M059J (cell line): Measurements from ENCODE around the gene INO80D. TPM values are rescaled to one million over a fixed set of nuclear protein-coding genes. Genes with fewer than 3 reads are reported as not detected.
"Not testable (repeated sequence)": the region's sequence is repeated elsewhere in the genome, so short reads cannot be mapped to it uniquely, and the experiment has no call there.

Experiments used
- DNase-seq: peaks from one replicate; pipeline ENCODE4 v3.0.0-alpha.2; 2012; ENCODE audit warnings: low read depth
- total RNA-seq: library from RNA; depleted of rRNA; stranded (reverse); fragments of >200 nt; shearing (Covaris generic); gene quantifications from 2 replicates; pipeline ENCODE4 v1.2.3, GENCODE V29; 2014

INO80D gene
- total RNA-seq, 1 experiment from 2014 or later, result 5.2 TPM

DNA sequence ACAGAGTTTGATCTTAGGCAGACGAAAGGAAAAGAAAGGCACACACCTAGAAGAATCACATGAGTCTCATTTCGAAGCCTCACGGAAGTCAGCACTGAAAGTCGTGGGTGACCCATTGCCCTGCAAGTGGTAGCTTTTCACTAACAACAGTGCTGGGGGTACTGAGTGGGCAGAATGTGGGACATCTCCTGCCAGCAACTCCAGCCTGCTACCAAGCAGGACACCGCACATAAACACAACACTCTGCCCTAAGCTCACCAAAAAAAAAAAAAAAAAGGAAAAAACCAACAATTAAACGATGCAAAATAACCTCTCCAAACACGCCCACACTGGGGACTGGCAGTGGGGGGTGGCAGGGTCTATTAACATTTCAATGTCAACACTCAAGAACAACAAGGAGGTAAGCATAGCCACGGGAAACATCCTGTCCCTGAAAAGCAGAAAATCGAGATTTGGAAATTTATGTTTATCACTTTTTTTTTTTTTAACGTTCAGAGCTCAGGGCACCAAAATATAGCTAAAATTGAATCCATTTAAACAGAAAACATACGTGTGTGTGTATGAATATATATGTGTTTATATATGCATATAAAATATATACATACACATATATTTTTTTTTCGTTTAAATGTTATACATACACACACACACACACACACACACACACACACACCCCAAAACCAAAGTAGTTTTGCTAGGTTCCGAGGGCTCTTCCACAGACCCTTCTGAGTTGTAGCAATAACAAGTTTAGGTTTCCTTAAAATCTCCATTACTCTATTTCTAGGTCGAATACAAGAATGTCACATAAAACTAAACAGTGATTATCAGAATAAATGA lies 2.2 kb downstream of the INO80D start:
- DNase-seq, result no peak

DNA sequence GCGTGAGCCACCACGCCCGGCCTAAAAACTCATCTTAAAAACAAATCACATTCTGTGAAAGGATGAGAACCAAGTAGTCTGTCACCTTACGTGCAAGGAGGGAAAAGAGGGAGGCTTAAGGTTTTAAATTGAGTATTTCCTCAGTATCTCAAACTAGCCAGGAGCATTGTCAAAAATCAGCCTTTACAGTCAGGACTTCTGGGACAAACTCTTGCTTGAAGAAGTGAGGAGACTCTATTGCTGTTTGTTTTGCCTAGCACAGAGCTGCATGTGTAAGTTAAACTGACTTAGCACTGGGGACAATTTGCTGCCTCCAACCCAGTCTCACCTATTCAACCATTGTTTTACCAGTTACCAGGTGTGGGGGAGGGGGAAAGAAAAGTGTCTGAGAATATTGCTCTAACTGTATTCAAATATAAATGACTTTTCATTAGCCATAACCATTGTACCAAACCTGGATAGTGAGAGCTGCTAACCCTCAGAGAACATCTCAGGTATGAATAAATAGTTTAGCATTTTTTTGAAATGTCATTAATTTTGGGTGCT lies 3.6 kb downstream of the INO80D start:
- no peak for DNase-seq

DNA sequence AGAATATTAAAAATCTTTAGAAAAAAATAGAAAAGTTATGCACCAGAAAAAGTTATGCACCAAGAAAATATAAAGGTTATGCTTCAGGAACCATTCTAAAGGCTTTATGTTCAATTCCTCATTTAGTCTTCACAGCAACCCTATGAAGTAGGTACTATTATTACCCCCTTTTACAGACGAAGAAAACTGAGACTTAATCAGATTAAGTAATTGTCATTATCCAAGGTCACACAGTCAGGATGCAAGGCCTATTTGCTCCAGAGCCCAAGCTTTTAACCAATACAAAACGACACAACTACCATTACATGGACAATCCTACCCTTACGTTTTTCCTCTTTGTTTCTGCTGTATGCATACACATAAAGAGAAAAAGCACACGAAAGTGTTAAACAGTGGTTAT lies 5.0 kb downstream of the INO80D start:
- no peak for DNase-seq

DNA sequence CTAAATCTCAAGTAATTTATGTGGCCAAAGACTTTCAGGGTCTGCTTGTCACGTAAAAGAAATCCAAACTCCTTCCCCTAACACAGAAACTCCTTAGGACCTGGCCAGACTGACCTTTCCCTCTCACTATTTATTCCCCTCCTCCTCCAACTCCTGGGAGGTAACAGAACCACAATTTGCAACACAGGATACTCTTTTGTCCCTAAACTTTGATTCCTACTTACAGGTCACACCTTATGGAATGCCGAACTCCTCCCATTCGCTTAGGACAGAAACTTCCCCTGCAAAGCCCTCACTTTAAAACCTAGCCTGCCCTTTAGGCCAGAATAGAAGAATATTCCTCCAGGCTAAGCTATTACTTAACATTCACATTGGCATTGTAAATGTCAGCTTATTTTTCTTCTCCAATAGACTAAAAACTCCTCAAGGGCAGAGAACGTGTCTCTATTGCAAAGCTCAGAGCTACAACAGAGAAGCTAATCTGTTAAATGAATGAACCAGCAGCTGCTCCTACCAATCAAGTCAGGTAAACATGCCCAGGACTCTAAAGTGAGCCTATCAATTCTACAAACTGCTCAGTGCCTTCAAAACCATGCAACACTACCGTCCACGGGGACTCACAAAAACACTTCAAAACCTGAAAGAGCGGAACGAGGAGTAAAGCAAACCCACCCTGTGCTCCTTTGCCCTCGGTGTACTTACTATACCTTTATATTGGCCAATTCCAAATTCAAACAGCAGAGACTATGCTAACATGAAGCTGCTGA lies 6.1 kb downstream of the INO80D start:
- no peak for DNase-seq

DNA sequence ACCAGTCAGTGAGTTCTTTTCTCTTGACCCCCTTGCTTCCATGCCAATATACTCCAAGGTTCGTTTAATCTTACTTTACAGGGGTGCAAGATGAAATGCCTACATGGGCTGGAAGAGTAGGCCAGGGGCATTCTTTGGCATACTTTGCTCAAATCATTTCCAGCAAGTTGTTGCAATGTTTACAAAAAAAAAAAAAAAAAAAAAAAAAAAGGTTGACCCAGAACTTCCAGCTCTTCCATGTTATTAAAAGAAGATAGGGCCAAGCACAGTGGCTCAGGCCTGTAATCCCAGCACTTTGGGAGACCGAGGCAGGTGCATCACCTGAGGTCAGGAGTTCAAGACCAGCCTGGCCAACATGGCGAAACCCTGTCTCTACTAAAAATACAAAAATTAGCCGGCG lies 8.1 kb downstream of the INO80D start:
- not testable (repeated sequence) for DNase-seq

DNA sequence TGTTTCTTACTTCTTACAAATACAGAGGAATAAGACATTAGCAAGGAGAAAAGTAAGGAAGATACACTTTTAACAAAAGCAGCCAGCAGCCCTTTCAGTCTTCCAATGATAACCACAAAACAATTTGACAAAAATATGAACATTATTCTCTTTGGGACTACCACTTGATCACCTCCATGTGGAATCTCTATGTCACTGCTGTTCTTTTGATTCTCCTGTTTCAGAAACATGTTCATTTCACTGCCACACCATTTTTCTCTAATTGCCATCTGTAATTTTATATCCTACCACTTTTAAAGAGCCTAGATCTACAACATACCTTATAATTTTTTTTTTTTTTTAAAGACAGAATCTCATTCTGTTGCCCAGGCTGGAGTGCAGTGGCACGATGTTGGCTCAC lies 10.9 kb downstream of the INO80D start:
- no peak for DNase-seq

DNA sequence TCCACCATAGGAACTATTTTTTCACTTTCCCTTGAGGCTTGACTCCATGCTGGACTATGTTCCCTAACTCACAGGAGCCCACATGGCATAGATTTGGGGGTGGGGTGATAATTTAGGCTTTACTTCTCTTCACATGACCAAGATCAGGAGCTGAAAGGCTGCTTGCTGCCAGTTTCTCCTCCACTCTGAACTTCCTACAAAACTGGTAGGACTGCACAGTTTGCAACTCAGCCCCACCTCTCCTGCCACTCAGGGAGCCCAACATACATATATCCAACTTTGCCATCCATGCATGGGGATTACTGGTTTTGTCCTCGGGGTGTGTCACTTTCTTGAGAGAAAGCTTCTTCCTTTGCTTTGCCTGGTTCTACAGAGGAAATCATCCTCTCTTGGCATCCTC lies 14.2 kb downstream of the INO80D start:
- no peak for DNase-seq

DNA sequence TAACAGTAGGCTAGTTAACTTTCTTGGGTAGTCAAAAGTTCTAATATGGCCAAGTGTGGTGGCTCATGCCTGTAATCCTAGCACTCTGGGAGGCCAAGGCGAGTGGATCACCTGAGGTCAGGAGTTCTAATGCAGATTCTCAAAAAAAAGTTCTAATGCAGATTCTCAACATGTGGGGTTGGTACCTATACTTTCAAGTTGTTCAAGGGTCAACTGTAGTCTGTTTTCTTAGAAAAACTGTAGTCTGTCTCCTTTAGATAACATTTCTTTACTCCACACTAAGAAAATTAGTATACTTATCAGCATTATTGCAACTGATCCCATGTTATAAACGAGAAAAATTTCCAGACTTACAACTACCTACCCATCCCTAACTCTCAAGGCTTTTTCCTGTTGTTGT lies 16.6 kb downstream of the INO80D start:
- no peak for DNase-seq

DNA sequence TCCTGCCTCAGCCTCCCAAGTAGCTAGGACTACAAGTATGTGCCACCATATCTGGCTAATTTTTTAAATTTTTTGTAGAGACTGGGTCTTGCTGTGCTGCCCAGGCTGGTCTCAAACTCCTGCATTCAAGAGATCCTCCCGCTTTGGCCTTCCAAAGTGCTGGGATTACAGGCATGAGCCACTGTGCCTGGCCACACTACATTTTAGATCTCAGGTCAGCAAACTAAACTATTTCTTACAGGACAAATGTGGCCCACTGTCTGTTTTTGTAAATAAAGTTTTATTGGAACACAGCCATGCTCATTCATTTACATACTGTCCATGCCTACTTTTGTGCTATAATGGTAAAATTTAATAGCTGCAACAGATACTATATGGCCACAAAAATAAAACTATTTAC lies 17.8 kb downstream of the INO80D start:
- DNase-seq, result no peak

DNA sequence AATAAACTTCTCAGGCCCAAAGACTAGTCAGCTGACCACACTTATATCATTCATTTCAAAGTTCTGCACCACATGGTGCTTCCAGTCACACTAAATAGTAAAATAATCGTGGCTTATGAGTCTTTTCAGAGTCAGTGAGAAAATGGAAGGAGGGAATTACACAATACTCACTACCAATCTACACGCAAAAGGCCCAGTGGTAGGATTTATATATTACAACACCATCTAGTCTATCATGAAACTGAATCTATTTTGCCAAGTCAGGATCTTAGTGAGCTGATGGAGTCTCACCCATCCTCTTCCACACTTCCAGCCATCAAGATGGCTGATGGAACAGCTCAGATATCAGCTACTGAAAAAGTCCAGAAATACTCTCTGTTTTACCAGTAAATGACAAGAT lies 21.9 kb downstream of the INO80D start:
- DNase-seq, result no peak

DNA sequence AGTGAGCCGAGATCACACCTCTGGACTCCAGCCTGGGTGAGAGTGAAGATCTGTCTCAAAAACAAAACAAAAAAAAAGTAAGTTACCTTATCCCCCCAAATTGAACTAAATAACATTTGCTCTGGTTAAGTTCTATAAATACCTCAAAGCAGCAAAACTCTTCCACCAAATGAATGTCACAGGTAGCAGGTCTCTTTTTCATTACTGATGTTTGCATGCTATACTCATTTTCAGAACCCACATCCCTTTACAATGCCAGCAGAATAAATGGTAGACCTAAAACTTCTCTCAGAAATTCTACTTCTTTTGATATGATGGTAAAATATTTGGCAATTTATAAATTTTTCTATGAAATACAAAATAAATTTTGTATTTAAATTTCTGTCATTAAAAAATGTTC lies 22.3 kb downstream of the INO80D start:
- no peak for DNase-seq

DNA sequence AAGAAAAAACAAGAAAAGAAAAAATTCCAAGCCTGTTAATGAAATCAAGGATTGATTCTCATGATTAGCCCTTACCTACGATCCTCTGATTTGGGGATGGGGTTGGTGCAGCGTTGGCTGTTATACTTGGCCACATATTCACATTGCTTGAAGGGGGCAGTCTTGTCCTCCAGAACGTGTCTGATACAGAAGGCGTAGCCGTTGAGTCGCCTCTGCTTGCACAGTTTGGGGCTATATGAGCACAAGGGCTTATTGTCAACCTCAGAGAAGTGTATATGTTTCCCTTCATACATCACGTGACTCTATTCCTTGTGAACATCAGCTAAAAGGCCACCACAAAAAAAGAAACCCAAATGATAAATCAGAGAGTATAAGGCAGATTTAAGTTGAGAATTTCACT lies 23.2 kb downstream of the INO80D start:
- no peak for DNase-seq

DNA sequence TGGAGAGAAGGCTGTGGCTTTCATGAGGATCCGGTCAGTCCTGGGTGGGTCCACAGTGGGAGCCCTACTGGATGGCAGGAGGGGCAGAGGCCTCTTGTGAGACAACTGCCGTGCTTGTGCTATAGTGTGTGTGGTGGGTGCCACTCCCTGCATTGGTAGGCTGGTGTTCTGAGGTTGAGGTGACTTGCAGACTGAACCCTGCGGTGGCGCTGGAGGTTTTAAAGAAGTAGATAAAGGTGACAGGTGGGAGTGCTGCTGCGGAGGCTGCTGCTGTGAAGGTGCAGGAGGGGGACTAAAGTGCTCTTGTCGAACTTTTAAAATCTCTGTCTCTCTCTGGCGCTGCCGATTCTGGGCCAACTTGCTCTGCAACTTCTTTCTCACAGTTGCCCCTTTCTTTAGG lies 29.7 kb downstream of the INO80D start:
- DNase-seq, result no peak

DNA sequence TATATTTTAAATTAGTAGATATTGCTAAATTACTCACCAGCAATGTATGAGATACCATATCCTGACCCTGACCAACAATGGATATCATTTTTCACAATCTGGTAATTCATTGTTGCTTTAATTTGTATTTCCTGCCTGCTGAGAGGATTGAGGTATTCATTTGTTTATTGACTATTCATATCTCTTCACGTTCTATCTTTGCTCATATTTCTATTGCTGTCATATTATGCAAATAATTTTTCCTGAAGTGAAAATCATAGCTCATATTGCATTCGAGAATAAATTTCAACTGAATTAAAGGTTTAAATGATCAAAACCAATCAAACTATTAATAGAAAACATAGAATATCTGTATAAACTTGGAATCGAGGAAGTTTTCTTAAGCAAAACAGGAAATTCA lies 31.0 kb downstream of the INO80D start:
- no peak for DNase-seq

DNA sequence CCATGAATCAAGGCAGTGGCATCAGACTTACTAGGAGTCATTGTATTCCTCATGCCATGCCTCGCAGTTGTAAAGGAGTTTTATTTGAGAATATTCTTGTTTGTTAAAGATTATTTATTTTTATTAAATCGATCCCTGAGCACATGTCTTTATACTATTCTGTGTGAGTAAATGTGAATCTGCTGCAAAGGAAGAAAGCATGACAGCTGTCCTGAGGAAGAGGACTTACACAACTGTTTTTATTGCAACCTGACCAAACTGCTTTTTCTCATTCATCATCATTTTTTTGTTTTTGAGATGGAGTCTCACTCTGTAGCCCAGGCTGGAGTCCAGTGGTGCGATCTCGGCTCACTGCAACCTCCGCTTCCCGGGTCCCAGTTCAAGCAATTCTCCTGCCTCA lies 34.1 kb downstream of the INO80D start:
- no peak for DNase-seq

DNA sequence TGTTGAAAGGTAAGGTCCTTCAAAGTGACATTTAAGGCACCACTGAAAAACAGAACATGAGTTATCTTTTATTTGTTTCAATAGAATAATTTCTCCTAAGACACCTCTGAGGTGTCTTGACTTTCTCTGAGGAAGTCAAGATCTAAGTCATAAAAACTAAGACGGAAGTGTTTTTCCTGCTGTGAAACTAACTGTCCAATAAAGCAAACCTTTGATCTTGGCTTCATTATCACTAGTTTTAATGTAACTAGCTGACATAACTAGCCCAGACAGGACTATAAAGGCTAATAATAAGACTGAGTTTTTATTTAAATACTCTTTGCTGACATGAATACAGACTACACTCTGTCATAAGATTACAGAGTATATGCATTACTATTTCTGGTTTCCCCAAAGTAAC lies 36.6 kb downstream of the INO80D start:
- DNase-seq, result no peak

DNA sequence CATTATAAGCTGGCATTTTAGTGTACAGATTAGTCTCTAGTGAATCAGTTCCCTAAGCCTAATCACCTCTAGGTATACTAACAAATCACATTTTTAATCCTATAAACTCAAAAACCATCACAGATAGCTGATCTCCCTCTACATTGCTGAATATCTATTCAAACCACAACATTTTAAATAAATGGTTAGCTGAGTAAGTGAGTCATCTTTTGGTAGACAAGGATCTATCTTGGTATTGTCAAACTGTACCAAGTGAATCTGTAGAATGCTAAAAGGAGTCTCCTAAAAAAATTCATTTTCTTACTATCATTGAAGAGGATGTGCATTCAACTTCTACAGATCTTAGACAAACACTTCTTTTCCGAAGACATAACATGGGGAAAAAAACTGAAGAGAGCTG lies 40.7 kb downstream of the INO80D start:
- DNase-seq, result peak; percentile 60

DNA sequence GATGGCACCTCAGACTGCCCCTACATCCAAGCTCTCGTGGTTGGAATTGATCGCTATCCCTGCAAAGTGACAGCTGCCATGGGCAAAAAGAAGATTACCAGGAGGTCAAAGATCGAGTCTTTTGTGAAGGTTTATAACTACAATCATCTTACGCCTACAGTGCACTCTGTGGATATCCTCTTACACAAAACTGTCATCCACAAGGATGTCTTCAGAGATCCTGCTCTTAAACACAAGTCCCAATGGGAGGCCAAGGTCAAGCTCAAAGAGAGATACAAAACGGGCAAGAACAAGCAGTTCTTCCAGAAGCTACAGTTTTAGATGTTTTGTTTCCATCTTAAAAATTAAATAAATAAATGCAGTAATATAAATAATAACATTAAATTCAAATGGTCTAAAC lies 45.4 kb downstream of the INO80D start:
- no peak for DNase-seq

DNA sequence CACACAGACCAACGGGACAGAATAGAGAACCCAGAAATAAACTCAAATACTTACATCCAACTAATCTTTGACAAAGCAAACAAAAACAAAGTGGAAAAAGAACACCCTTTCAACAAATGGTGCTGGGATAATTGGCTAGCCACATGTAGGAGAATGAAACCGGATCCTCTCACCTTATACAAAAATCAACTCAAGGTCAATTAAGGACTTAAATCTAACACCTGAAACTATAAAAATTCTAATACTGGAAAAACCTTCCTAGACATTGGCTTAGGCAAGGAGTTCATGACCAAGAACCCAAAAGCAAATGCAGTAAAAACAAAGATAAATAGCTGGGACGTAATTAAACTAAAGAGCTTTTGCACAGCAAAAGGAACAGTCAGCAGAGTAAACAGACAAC lies 50.6 kb downstream of the INO80D start:
- DNase-seq, result not testable (repeated sequence)

DNA sequence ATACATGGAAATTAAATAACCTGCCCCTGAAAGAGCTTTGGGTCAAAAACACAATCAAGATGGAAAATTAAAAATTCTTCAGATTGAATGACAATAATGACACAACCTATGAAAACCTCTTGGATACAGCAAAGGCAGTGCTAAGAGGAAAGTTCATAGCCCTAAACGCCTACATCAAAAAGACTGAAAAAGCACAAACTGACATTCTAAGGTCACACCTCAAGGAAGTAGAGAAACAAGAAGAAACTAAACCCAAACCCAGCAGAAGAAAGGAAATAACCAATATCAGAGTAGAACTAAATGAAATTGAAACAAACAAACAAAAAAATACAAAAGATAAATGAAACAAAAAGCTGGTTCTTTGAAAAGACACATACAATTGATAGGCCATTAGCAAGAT lies 52.5 kb downstream of the INO80D start:
- DNase-seq, result not testable (repeated sequence)

DNA sequence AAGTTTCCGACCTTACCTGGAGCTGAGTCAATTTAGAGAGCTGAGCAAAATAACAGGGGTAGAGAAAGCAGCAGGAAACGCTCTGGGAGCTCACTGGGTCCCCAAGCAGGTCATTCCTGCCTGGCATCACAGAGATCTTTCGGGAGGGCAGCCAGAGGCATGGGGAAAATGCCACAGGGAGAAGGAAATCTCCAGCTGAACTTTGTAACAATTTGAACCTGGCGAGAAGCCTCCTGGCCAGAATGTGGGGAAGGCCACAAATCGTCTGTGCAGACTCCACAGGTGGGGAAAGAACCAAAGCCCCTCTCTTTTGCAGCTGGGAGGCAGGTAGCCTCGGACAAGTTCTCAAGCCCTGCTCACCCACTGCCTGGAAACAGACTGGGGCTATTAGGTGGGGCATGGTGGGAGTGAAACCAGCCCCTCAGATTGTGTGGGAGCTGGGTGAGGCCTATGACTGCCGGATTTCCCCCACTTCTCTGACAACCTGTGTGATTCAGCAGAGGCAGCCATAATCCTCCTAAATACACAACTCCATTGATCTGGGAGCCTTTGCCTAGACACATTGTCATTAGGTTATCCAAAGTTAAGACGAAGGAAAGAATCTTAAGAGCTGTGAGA lies 53.9 kb downstream of the INO80D start:
- no peak for DNase-seq

DNA sequence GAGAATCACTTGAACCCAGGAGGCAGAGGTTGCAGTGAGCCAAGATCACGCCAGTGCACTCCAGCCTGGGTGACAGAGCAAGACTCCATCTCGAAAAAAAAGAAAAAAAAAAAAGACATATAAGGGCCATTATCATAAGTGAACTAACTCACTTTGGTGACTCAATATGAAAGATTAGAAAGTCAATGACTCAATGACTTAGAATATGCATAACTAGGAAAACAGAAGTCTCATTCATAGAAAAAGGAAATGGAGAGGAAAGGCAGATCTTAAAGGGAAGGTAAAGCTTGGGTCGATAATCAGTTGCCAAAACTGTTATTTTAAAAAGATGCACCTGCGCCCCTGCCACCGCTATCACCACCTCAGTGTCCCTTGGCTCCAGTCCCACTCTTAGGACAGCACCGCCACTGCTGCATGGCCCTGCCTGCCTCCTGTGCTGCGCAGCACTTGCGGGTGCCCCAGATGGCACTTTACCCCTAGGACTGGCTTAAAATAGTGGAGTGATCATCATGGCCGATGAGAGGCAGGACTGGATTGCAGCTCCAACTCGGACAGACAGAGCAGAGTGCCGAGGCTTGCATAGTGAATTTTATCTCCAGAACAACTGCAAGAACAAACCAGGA lies 54.7 kb downstream of the INO80D start:
- DNase-seq, result peak; percentile 35
